HG02588 (cell line): Measurements from ENCODE around the gene WFIKKN1.
A peak's percentile ranks its signal among the peaks of the same experiment; 100 is the strongest.

Source experiments
- ATAC-seq: cut with Tn5 transposase; IDR thresholded peaks from one replicate; pipeline ENCODE4 v1.9.1; 2021; ENCODE audit warnings: mild to moderate bottlenecking, moderate library complexity; ENCODE audit not compliant: unreplicated experiment

The WFIKKN1 gene

GRCh38 chr16:635573-636205 lies 4.9 kb downstream of the WFIKKN1 start:
- ATAC-seq = no peak

GRCh38 chr16:636206-637080 lies 5.7 kb downstream of the WFIKKN1 start, which contains the start of gene METTL26:
METTL26 (minus strand) TSS chr16:636305; CDS start chr16:636290, 15 bp downstream.
- peak; percentile 50 for ATAC-seq

- no peak for ATAC-seq
Observed at GRCh38 chr16:637081-638018, 6.6 kb downstream of the WFIKKN1 start.

GRCh38 chr16:638034-638543 lies 7.3 kb downstream of the WFIKKN1 start:
- ATAC-seq = no peak

GRCh38 chr16:638836-639235 lies 8.1 kb downstream of the WFIKKN1 start:
- ATAC-seq = no peak

GRCh38 chr16:640614-641013 lies 9.8 kb downstream of the WFIKKN1 start:
- ATAC-seq = no peak

- peak; percentile 63 for ATAC-seq
Observed at GRCh38 chr16:641326-642188, 10.8 kb downstream of the WFIKKN1 start, which contains the start of gene MCRIP2. MCRIP2 (plus strand) TSS chr16:641828; CDS start chr16:641992, 164 bp downstream.

- ATAC-seq = peak; percentile 35
Observed at GRCh38 chr16:642189-643049, 11.6 kb downstream of the WFIKKN1 start.

- no peak for ATAC-seq
Observed at GRCh38 chr16:643050-643368, 12.2 kb downstream of the WFIKKN1 start.

- no peak for ATAC-seq
Observed at GRCh38 chr16:644556-644955, 13.8 kb downstream of the WFIKKN1 start.

GRCh38 chr16:645852-646678 lies 15.3 kb downstream of the WFIKKN1 start:
- ATAC-seq = no peak

- no peak for ATAC-seq
Observed at GRCh38 chr16:646679-647172, 15.9 kb downstream of the WFIKKN1 start.

- no peak for ATAC-seq
Observed at GRCh38 chr16:647173-647902, 16.6 kb downstream of the WFIKKN1 start.

GRCh38 chr16:648071-648780 lies 17.4 kb downstream of the WFIKKN1 start:
- no peak for ATAC-seq

GRCh38 chr16:648781-649589 lies 18.2 kb downstream of the WFIKKN1 start, which contains the start of gene WDR90:
WDR90 (plus strand) TSS chr16:649365; CDS start chr16:649417, 52 bp downstream.
- ATAC-seq = peak; percentile 72

- peak; percentile 14 for ATAC-seq
Observed at GRCh38 chr16:649631-650030, 18.8 kb downstream of the WFIKKN1 start.
